ENCODE data around the gene NOS1AP.

Gene NOS1AP

GRCh38 chr1:162224267-162224666 lies 154.8 kb downstream of the NOS1AP start:
- DNase-seq = no peak

- DNase-seq = no peak
Observed at GRCh38 chr1:162228586-162228985, 159.1 kb downstream of the NOS1AP start.

GRCh38 chr1:162229549-162229948 lies 160.1 kb downstream of the NOS1AP start:
- no peak for DNase-seq

- peak; percentile 18 for DNase-seq
Observed at GRCh38 chr1:162230096-162230495, 160.6 kb downstream of the NOS1AP start.

- DNase-seq = no peak
Observed at GRCh38 chr1:162230517-162230916, 161.0 kb downstream of the NOS1AP start.

GRCh38 chr1:162232034-162232711 lies 162.7 kb downstream of the NOS1AP start:
- no peak for DNase-seq

- no peak for DNase-seq
Observed at GRCh38 chr1:162233066-162233465, 163.6 kb downstream of the NOS1AP start.

GRCh38 chr1:162233937-162234336 lies 164.4 kb downstream of the NOS1AP start:
- DNase-seq = no peak

GRCh38 chr1:162234571-162234970 lies 165.1 kb downstream of the NOS1AP start:
- DNase-seq = no peak

- peak; percentile 7 for DNase-seq
Observed at GRCh38 chr1:162235241-162235800, 165.8 kb downstream of the NOS1AP start.

GRCh38 chr1:162236201-162236600 lies 166.7 kb downstream of the NOS1AP start:
- DNase-seq = no peak

GRCh38 chr1:162236618-162237017 lies 167.1 kb downstream of the NOS1AP start:
- DNase-seq = no peak

GRCh38 chr1:162240577-162240976 lies 171.1 kb downstream of the NOS1AP start:
- DNase-seq = no peak

GRCh38 chr1:162242804-162243203 lies 173.3 kb downstream of the NOS1AP start:
- no peak for DNase-seq

GRCh38 chr1:162248854-162249535 lies 179.5 kb downstream of the NOS1AP start:
- no peak for DNase-seq

GRCh38 chr1:162250004-162250730 lies 180.7 kb downstream of the NOS1AP start:
- no peak for DNase-seq

- DNase-seq = no peak
Observed at GRCh38 chr1:162251102-162251501, 181.6 kb downstream of the NOS1AP start.

- no peak for DNase-seq
Observed at GRCh38 chr1:162252214-162252613, 182.7 kb downstream of the NOS1AP start.

GRCh38 chr1:162253790-162254189 lies 184.3 kb downstream of the NOS1AP start:
- no peak for DNase-seq

GRCh38 chr1:162256287-162256686 lies 186.8 kb downstream of the NOS1AP start:
- no peak for DNase-seq

GRCh38 chr1:162258394-162258793 lies 188.9 kb downstream of the NOS1AP start:
- no peak for DNase-seq

- DNase-seq = no peak
Observed at GRCh38 chr1:162259894-162260455, 190.5 kb downstream of the NOS1AP start.

GRCh38 chr1:162264108-162264507 lies 194.6 kb downstream of the NOS1AP start:
- DNase-seq = no peak

Data from HCEC 1CT (cell line).